Measurements from ENCODE around the gene RPS3A. TPM values are rescaled to one million over a fixed set of nuclear protein-coding genes. Genes with fewer than 3 reads are reported as not detected.

Gene RPS3A
- total RNA-seq, result 2,125 and 2,542 TPM in 2 replicates

DNA sequence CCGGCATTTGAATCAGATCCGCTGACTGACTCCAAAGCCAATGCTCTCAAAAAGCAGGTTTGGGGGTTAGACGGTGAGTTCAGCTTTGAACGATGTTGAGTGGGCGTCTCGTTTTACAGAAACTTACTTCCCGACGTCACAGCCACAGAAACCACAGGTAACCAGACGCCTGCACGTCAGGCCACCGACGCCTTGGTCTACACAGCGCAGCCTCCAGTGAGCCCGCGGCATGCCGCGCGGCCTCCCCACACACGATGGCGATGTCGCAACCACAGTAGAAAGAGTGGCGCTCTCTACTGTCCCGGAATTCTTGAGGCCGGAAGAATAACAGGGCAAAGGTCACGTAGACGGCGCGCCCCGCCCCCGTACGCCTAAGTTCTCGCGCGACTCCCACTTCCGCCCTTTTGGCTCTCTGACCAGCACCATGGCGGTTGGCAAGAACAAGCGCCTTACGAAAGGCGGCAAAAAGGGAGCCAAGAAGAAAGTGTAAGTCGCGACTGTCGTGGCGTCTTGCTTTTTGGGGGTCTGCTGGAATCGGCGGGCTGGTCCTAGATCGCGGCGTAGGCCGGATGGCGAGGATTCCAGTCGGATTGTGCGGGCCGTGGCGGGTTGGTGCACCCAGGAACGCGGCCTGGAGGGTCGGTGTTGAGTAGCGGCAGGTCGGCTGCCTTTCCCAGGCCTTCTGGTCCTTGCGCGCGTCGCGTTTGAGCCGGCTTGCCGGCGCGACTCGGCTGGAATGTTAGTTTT is at the start of gene RPS3A:
TSS of gene RPS3A (plus strand) at position 400 of the 747 bp plus-strand sequence. CDS start at position 425, 25 bp downstream.

Other genes with a start within 250 kb of the RPS3A start
- gene LRBA, start 84.3 kb upstream of the RPS3A start, total RNA-seq, result 46.2 and 51.4 TPM in 2 replicates
- gene PRSS48, start 177.5 kb downstream of the RPS3A start, total RNA-seq, result not detected in 2 replicates
- 18.4 and 19.3 TPM in 2 replicates for gene SH3D19, start 226.0 kb downstream of the RPS3A start, total RNA-seq